ENCODE data around the gene SKA2. TPM values are rescaled to one million over a fixed set of nuclear protein-coding genes. Genes with fewer than 3 reads are reported as not detected.
A peak's percentile ranks its signal among the peaks of the same experiment; 100 is the strongest.
"Not testable (repeated sequence)": the region's sequence is repeated elsewhere in the genome, so short reads cannot be mapped to it uniquely, and the experiment has no call there.

Gene SKA2
- total RNA-seq = 100 to 1,000 TPM in 1 of 2 experiments, 10 to 100 TPM in 1; 79.5 to 112 TPM

- Mint-ChIP-seq H3K9me3 (ENCODE audit: low read depth) (no peaks in the 10 kb centered on the region), H3K36me3 (ENCODE audit: low read depth) (peaks cover 6% of the 10 kb centered on the region), H3K4me3 (no peak within 1 kb of the TSS), H3K27me3 (no peaks in the 10 kb centered on the region), H3K4me1 (peaks cover 39% of the 10 kb centered on the region), H3K27ac (no peak within 1 kb of the TSS)
- ATAC-seq (peak; percentile 83), DNase-seq (peak; percentile 98)
- ChIA-PET POLR2A (interaction anchor here (0.5 to 2.4 kb wide), 14 partner anchors 8 to 786 kb away, joined by 3 to 27 read pairs (median 3); partner anchors contain the start of genes CLTC, GDPD1, SMG8 and TRIM37), CTCF (interaction anchor here (0.6 to 1.9 kb wide), 6 partner anchors 9 to 411 kb away, joined by 3 to 8 read pairs (median 4); partner anchors contain the start of genes DHX40, GDPD1 and TRIM37)
- intact Hi-C loops (cut with DNase I, micrococcal nuclease) = loop anchor here (1.0 to 10.0 kb wide), 20 partner anchors 48 to 1237 kb away; partner anchors contain the start of genes DHX40 (in 2 of the 2), GDPD1 (in 2 of the 2), CLTC (in 1 of the 2) and PTRH2 (in 1 of the 2)
These were observed at the start of gene SKA2 for GRCh38 chr17:59154721-59155438. SKA2 (minus strand) TSS chr17:59155186; CDS start chr17:59155163, 23 bp downstream.

DNA sequence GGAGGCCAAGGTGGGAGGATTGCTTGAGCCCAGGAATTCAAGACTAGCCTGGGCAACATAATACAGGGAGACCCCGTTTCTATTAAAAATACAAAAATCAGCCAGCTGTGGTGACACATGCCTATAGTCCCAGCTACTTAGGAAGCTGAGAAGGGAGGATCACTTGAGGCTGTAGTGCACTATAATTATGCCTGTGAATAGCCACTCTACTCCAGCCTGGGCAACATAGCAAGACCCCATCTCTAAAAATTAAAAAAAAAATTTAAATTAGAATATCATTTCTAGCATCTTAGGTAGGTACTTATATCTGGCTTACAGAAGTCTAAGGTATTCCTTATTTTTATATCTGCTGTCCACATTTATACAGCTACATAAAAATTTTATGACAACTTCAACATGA lies 47.3 kb upstream of the SKA2 start:
- no peak for ATAC-seq
- Mint-ChIP-seq H3K4me3 (no peak overlapping the region), H3K36me3 (ENCODE audit: low read depth) (peaks cover 5% of the 10 kb centered on the region), H3K4me1 (no peaks in the 10 kb centered on the region), H3K9me3 (ENCODE audit: low read depth) (no peaks in the 10 kb centered on the region), H3K27me3 (no peaks in the 10 kb centered on the region), H3K27ac (no peak overlapping the region)
- DNase-seq = no peak
- CTCF ChIA-PET = no interaction called here
- intact Hi-C loops (cut with DNase I, micrococcal nuclease) = no loop called here
- POLR2A ChIA-PET = no interaction called here

DNA sequence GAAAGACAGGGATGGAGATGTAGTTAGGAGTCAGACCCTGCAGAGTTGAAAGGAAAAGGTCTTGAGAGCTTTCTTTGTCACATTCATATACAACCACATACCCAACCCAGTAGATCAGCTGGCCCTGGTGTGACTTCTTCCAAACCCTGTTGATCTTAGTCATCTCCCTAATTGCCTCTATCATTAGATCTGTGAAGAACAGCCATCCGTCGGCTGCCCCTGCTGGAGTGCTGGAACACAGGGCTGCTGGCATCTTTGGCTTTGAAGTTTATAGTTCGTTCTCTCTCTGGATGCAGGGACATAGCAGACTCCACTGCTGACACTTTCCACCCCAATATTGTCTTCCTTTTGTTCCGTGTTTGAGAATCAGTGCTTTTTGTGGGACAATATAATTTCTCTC lies 44.4 kb upstream of the SKA2 start:
- no peak for ATAC-seq
- Mint-ChIP-seq H3K9me3 (ENCODE audit: low read depth) (no peaks in the 10 kb centered on the region), H3K4me1 (no peaks in the 10 kb centered on the region), H3K36me3 (ENCODE audit: low read depth) (peaks cover 10% of the 10 kb centered on the region), H3K27ac (no peak overlapping the region), H3K4me3 (no peak overlapping the region), H3K27me3 (no peaks in the 10 kb centered on the region)
- no peak for DNase-seq
- intact Hi-C loops (cut with DNase I, micrococcal nuclease) = no loop called here
- ChIA-PET POLR2A (no interaction called here), CTCF (no interaction called here)

- CTCF ChIA-PET = no interaction called here
- peaks cover 26% of the 10 kb centered on the region for H3K36me3 Mint-ChIP-seq (ENCODE audit: low read depth)
- no peaks in the 10 kb centered on the region for H3K9me3 Mint-ChIP-seq (ENCODE audit: low read depth)
- no peaks in the 10 kb centered on the region for H3K27me3 Mint-ChIP-seq
- DNase-seq = no peak
- intact Hi-C loops (cut with DNase I, micrococcal nuclease) = no loop called here
- POLR2A ChIA-PET = no interaction called here
- no peak overlapping the region for H3K4me3 Mint-ChIP-seq
- H3K4me1 Mint-ChIP-seq = peaks cover 3% of the 10 kb centered on the region
- ATAC-seq = no peak
- H3K27ac Mint-ChIP-seq = no peak overlapping the region
These were observed 38.4 kb upstream of the SKA2 start for GRCh38 chr17:59193336-59193862.

- ATAC-seq (no peak), DNase-seq (no peak)
- ChIA-PET CTCF (interaction anchor here (0.6 kb wide), 1 partner anchor 169 kb away, joined by 3 read pairs; no protein-coding TSS in a partner anchor), POLR2A (no interaction called here)
- Mint-ChIP-seq H3K4me1 (peaks cover 3% of the 10 kb centered on the region), H3K36me3 (ENCODE audit: low read depth) (peaks cover 27% of the 10 kb centered on the region), H3K9me3 (ENCODE audit: low read depth) (no peaks in the 10 kb centered on the region), H3K27me3 (no peaks in the 10 kb centered on the region), H3K27ac (no peak overlapping the region), H3K4me3 (no peak overlapping the region)
- intact Hi-C loops (cut with DNase I, micrococcal nuclease) = no loop called here
These were observed 35.8 kb upstream of the SKA2 start for GRCh38 chr17:59190806-59191205.

- DNase-seq (no peak), ATAC-seq (no peak)
- POLR2A ChIA-PET = no interaction called here
- intact Hi-C loops (cut with DNase I, micrococcal nuclease) = no loop called here
- no peaks in the 10 kb centered on the region for H3K4me1 Mint-ChIP-seq
- no peak overlapping the region for H3K27ac Mint-ChIP-seq
- H3K4me3 Mint-ChIP-seq = no peak overlapping the region
- H3K36me3 Mint-ChIP-seq (ENCODE audit: low read depth) = peaks cover 23% of the 10 kb centered on the region
- no peaks in the 10 kb centered on the region for H3K27me3 Mint-ChIP-seq
- CTCF ChIA-PET = interaction anchor here (0.6 kb wide), 1 partner anchor 24 kb away, joined by 3 read pairs; no protein-coding TSS in a partner anchor
- H3K9me3 Mint-ChIP-seq (ENCODE audit: low read depth) = no peaks in the 10 kb centered on the region
These were observed 31.9 kb upstream of the SKA2 start for GRCh38 chr17:59186850-59187249.

- Mint-ChIP-seq H3K27ac (no peak overlapping the region), H3K4me3 (no peak overlapping the region), H3K27me3 (no peaks in the 10 kb centered on the region), H3K4me1 (no peaks in the 10 kb centered on the region), H3K36me3 (ENCODE audit: low read depth) (peaks cover 21% of the 10 kb centered on the region), H3K9me3 (ENCODE audit: low read depth) (no peaks in the 10 kb centered on the region)
- intact Hi-C loops (cut with DNase I, micrococcal nuclease) = no loop called here
- ChIA-PET POLR2A (interaction anchor here (0.6 kb wide), 1 partner anchor 298 kb away, joined by 7 read pairs; no protein-coding TSS in a partner anchor), CTCF (interaction anchor here (0.6 to 1.5 kb wide), 3 partner anchors 24 to 336 kb away, joined by 3 to 4 read pairs (median 4); partner anchors contain the start of gene SMG8)
- DNase-seq (no peak), ATAC-seq (no peak)
These were observed 31.0 kb upstream of the SKA2 start for GRCh38 chr17:59185997-59186396.

DNA sequence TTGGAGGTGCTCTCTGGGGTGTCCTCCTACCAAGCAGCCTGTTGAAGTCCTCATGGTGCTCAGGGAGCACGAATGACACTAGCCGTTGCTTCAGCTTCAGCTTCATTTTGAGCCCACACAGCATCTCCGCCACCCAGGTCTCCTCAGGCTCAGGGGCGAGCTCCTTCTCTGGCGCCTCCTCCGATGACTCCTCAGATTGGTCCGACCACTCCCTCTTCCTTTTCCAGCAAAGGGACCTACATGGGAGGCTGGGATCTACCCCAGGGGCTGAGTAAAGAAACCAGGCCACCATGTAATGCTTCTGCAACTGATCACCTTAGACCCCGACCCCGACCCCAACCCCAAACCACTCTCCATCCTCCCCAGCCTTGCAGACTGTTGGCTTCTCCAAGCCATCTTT lies 26.5 kb upstream of the SKA2 start:
- CTCF ChIA-PET = no interaction called here
- Mint-ChIP-seq H3K27ac (no peak overlapping the region), H3K4me3 (no peak overlapping the region), H3K4me1 (no peaks in the 10 kb centered on the region), H3K36me3 (ENCODE audit: low read depth) (peaks cover 16% of the 10 kb centered on the region), H3K27me3 (no peaks in the 10 kb centered on the region), H3K9me3 (ENCODE audit: low read depth) (no peaks in the 10 kb centered on the region)
- POLR2A ChIA-PET = no interaction called here
- no peak for ATAC-seq
- DNase-seq = no peak
- intact Hi-C loops (cut with DNase I, micrococcal nuclease) = no loop called here

- Mint-ChIP-seq H3K4me3 (no peak overlapping the region), H3K27ac (no peak overlapping the region), H3K36me3 (ENCODE audit: low read depth) (peaks cover 10% of the 10 kb centered on the region), H3K4me1 (no peaks in the 10 kb centered on the region), H3K27me3 (no peaks in the 10 kb centered on the region), H3K9me3 (ENCODE audit: low read depth) (no peaks in the 10 kb centered on the region)
- CTCF ChIA-PET = no interaction called here
- ATAC-seq = no peak
- no peak for DNase-seq
- POLR2A ChIA-PET = no interaction called here
- intact Hi-C loops (cut with DNase I, micrococcal nuclease) = no loop called here
These were observed 25.6 kb upstream of the SKA2 start for GRCh38 chr17:59180626-59181025.

- H3K4me3 Mint-ChIP-seq; H3K4me1 Mint-ChIP-seq; H3K27me3 Mint-ChIP-seq; POLR2A ChIA-PET; intact Hi-C loops (cut with DNase I, micrococcal nuclease); H3K27ac Mint-ChIP-seq; CTCF ChIA-PET; ATAC-seq; DNase-seq; H3K36me3 Mint-ChIP-seq (ENCODE audit: low read depth); H3K9me3 Mint-ChIP-seq (ENCODE audit: low read depth): not testable (repeated sequence)
These were observed 24.6 kb upstream of the SKA2 start for GRCh38 chr17:59179601-59180000.

GRCh38 chr17:59178266-59178985 lies 23.4 kb upstream of the SKA2 start:
- no peak for DNase-seq
- no peaks in the 10 kb centered on the region for H3K4me1 Mint-ChIP-seq
- no peaks in the 10 kb centered on the region for H3K27me3 Mint-ChIP-seq
- no peak overlapping the region for H3K27ac Mint-ChIP-seq
- ATAC-seq = no peak
- H3K36me3 Mint-ChIP-seq (ENCODE audit: low read depth) = peaks cover 15% of the 10 kb centered on the region
- intact Hi-C loops (cut with DNase I, micrococcal nuclease) = no loop called here
- no peaks in the 10 kb centered on the region for H3K9me3 Mint-ChIP-seq (ENCODE audit: low read depth)
- H3K4me3 Mint-ChIP-seq = no peak overlapping the region
- CTCF ChIA-PET = no interaction called here
- POLR2A ChIA-PET = no interaction called here
